Endothelial cell of umbilical vein (primary cell): ENCODE data around the gene VAC14. TPM values are rescaled to one million over a fixed set of nuclear protein-coding genes. Genes with fewer than 3 reads are reported as not detected.

Experiments used
- BruUV-seq: library from RNA; stranded (reverse); fragments of 400-500 nt; replicated peaks from 2 replicates; lab custom pipeline; 2021; lab: Mats Ljungman, UMichigan
- CTCF ChIA-PET: fragments of 300-600, 350-600 bp; sonication (Branson Sonifier 250); formaldehyde crosslinking; loops from one replicate; lab custom pipeline; 2021; ENCODE audit warnings: antibody characterized with exemption, inconsistent platforms; lab: Charles Lee
- POLR2A ChIA-PET: fragments of 300-600, 350-600 bp; sonication (Branson Sonifier 250); formaldehyde crosslinking; loops from one replicate; lab custom pipeline; 2021; ENCODE audit warnings: antibody characterized with exemption, inconsistent platforms; lab: Charles Lee
- DNase-seq: peaks from one replicate; pipeline ENCODE4 v3.0.0-alpha.2; 2011; ENCODE audit warnings: low read depth, low spot score
- FAIRE-seq: peaks from 2 replicates; lab custom pipeline; 2011; peaks lifted over from hg19 to GRCh38; lab: Jason Lieb, UNC
- H2AFZ ChIP-seq: 2 replicates; pipeline ENCODE4 v1.6.0; 2012; ENCODE audit warnings: low read depth, low read length, control low read depth, inconsistent platforms
- H3K27ac ChIP-seq: 2 replicates; pipeline ENCODE4 v1.5.1; 2011; ENCODE audit warnings: low read depth, mild to moderate bottlenecking, control low read depth, low read length, moderate library complexity; ENCODE audit not compliant: insufficient read depth
- H3K27me3 ChIP-seq, 2 experiments: 2 replicates each; pipeline versions ENCODE4 v1.6.0 to v1.6.1; 2011; ENCODE audit warnings: low read length in 2 of 2, mixed read lengths in 1 of 2; ENCODE audit not compliant: control insufficient read depth in 2 of 2, insufficient read depth in 2 of 2
- H3K36me3 ChIP-seq, 2 experiments: 2 replicates in 1 of 2; 3 replicates in 1 of 2; pipeline ENCODE4 v1.5.1; 2011; ENCODE audit warnings: low read length in 2 of 2, mild to moderate bottlenecking in 1 of 2, moderate library complexity in 1 of 2; ENCODE audit not compliant: control insufficient read depth in 2 of 2, insufficient read depth in 2 of 2; ENCODE audit errors: extremely low read depth in 1 of 2
- H3K4me1 ChIP-seq: 3 replicates; pipeline ENCODE4 v1.5.1; 2011; ENCODE audit warnings: mild to moderate bottlenecking, low read length; ENCODE audit not compliant: control insufficient read depth, insufficient read depth; ENCODE audit errors: extremely low read depth
- H3K4me2 ChIP-seq: 2 replicates; pipeline ENCODE4 v1.6.1; 2011; ENCODE audit warnings: low read length, control low read depth, mixed read lengths; ENCODE audit not compliant: insufficient read depth
- H3K4me3 ChIP-seq, 3 experiments: fragments of 200-600 bp in 1 of 3; sonication (generic), shearing (Covaris generic) in 1 of 3; replicated peaks in 1 of 3; 2 replicates each; pipeline ENCODE4 v1.5.1; 2011 to 2016; ENCODE audit warnings: control low read depth in 3 of 3, low read length in 3 of 3, mild to moderate bottlenecking in 2 of 3, inconsistent platforms in 1 of 3, low read depth in 1 of 3, moderate library complexity in 1 of 3; ENCODE audit not compliant: insufficient read depth in 1 of 3
- H3K79me2 ChIP-seq: 2 replicates; pipeline ENCODE4 v1.6.0; 2012; ENCODE audit warnings: low read length, inconsistent platforms; ENCODE audit not compliant: control insufficient read depth, insufficient read depth
- H3K9ac ChIP-seq: replicated peaks from 2 replicates; pipeline ENCODE3; 2011; ENCODE audit warnings: low read length, control low read depth; ENCODE audit not compliant: insufficient read depth; ENCODE audit errors: extremely low read depth
- H3K9me1 ChIP-seq: replicated peaks from 3 replicates; pipeline ENCODE4 v1.6.0; 2011; ENCODE audit warnings: mild to moderate bottlenecking, low read length; ENCODE audit not compliant: control insufficient read depth, insufficient read depth; ENCODE audit errors: extremely low read depth
- H3K9me3 ChIP-seq: replicated peaks from 2 replicates; pipeline ENCODE4 v1.5.1; 2012; ENCODE audit warnings: low read length, inconsistent platforms; ENCODE audit not compliant: control insufficient read depth, insufficient read depth
- H4K20me1 ChIP-seq: replicated peaks from 2 replicates; pipeline ENCODE3; 2011; ENCODE audit warnings: mild to moderate bottlenecking, low read length; ENCODE audit not compliant: control insufficient read depth, insufficient read depth; ENCODE audit errors: extremely low read depth
- CTCF ChIP-seq, 2 donors: IDR thresholded peaks; 1 replicate in 1 of 2; 2 replicates in 1 of 2; pipeline ENCODE4 v1.5.1; 2011; ENCODE audit warnings: low read length in 2 of 2, mild to moderate bottlenecking in 2 of 2, moderate library complexity in 2 of 2, control low read depth in 1 of 2, inconsistent platforms in 1 of 2, low read depth in 1 of 2; ENCODE audit not compliant: insufficient read depth in 1 of 2; ENCODE audit errors: extremely low read depth in 1 of 2
- FOS ChIP-seq: IDR thresholded peaks from 2 replicates; pipeline ENCODE4 v1.6.1; 2011; ENCODE audit warnings: mild to moderate bottlenecking, low read length, moderate library complexity, borderline replicate concordance; ENCODE audit not compliant: insufficient read depth
- GATA2 ChIP-seq: IDR thresholded peaks from 2 replicates; pipeline ENCODE4 v1.7.0; 2011; ENCODE audit warnings: low read depth, mild to moderate bottlenecking, moderate library complexity, mixed read lengths, low read length; ENCODE audit not compliant: insufficient read length, insufficient read depth
- JUN ChIP-seq: IDR thresholded peaks from 2 replicates; pipeline ENCODE4 v1.6.1; 2011; ENCODE audit warnings: borderline replicate concordance, low read depth; ENCODE audit not compliant: insufficient read length, insufficient read depth
- MAX ChIP-seq: IDR thresholded peaks from 2 replicates; pipeline ENCODE4 v1.6.1; 2011; ENCODE audit not compliant: insufficient read depth, insufficient read length
- MYC ChIP-seq: IDR thresholded peaks from one replicate; pipeline ENCODE4 v1.6.1; 2011; ENCODE audit warnings: mild to moderate bottlenecking, low read depth, low read length
- dilution Hi-C: fragments of 300-500 bp; cut with MboI; formaldehyde crosslinking; loops from one replicate; pipeline ENCODE4 v1.15.0; 2019; ENCODE audit warnings: low sequenced_read_pairs; ENCODE audit not compliant: extremely low pct_ligation_motif_present
- intact Hi-C: fragments of 100-400 bp; cut with micrococcal nuclease; formaldehyde crosslinking; loops from one replicate; pipeline ENCODE4 v1.10.0; 2022
- polyA plus RNA-seq, 4 experiments: library from polyadenylated mRNA; depleted of rRNA in 3 of 4; stranded (reverse) in 3 of 4; unstranded in 1 of 4; fragments of >200 nt; gene quantifications; 2 replicates each; pipeline versions ENCODE4 v1.2.1 to v1.2.3, GENCODE V29; 2011 to 2012; ENCODE audit warnings: missing spikeins in 1 of 4
- total RNA-seq: library from RNA; stranded (reverse); gene quantifications from 2 replicates; pipeline ENCODE4 v1.2.3, GENCODE V29; 2021

Gene VAC14
- total and polyA plus RNA-seq, 2 donors (not counting 3 experiments of a cell fraction or from before 2014, with no cell fraction given), result 37.6 to 57.9 TPM

GRCh38 chr16:70692130-70692872, 108.7 kb downstream of the VAC14 start:
- H3K4me1 ChIP-seq, result peaks cover 47% of the 10 kb centered on the region
- no peak for TF ChIP-seq CTCF (IDR thresholded peaks at IDR 0.05; ENCODE audit: extremely low read depth in 1 of 2, insufficient read depth in 1 of 2, low read depth in 1 of 2, low read length in 2 of 2)
- no peak for TF ChIP-seq MYC
- no peak for TF ChIP-seq MAX
- no peak for TF ChIP-seq FOS
- no peak for TF ChIP-seq GATA2
- TF ChIP-seq JUN, result no peak
- intact Hi-C loops, result no loop called here
- CTCF ChIA-PET, result no interaction called here
- POLR2A ChIA-PET, result no interaction called here
- H3K36me3 ChIP-seq, result no peaks in the 10 kb centered on the region
- DNase-seq (no peak), FAIRE-seq (no peak)
- H3K9ac ChIP-seq, result no peak overlapping the region
- H3K27ac ChIP-seq, result no peak overlapping the region
- no peaks in the 10 kb centered on the region for H3K79me2 ChIP-seq
- BruUV-seq, result no TSS peak
- no peaks in the 10 kb centered on the region for H3K27me3 ChIP-seq
- H3K4me3 ChIP-seq, result no peak overlapping the region
- H2AFZ ChIP-seq, result no peak overlapping the region
- H3K9me1 ChIP-seq, result no peaks in the 10 kb centered on the region
- dilution Hi-C loops, result no loop called here
- H3K4me2 ChIP-seq, result no peak overlapping the region
- H4K20me1 ChIP-seq, result no peaks in the 10 kb centered on the region
- H3K9me3 ChIP-seq, result no peaks in the 10 kb centered on the region
